HG03139 (cell line): ENCODE data around the gene ARHGEF12.

ENCODE experiments used
- ATAC-seq: cut with Tn5 transposase; IDR thresholded peaks from one replicate; pipeline ENCODE4 v1.9.1; 2021; ENCODE audit not compliant: unreplicated experiment

The ARHGEF12 gene

DNA sequence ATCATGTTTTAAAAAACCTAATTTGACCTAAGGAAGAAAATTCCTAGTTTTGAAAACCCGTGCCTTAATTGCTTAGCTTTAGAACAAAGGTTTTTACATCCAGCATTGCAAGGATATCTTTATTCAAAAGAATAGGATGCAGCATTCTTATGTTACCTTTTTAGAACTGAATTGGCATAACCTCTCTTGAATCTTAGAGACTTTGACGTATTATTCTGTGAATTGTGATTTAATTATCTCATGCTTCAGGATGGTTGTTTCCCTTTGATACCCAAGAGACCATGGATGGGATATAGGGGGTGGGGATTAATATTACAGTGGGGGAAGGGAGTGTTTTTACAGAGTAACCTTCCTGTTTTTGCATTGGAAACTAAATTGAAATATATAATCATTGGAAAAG, 49.4 kb downstream of the ARHGEF12 start:
- ATAC-seq, result no peak

DNA sequence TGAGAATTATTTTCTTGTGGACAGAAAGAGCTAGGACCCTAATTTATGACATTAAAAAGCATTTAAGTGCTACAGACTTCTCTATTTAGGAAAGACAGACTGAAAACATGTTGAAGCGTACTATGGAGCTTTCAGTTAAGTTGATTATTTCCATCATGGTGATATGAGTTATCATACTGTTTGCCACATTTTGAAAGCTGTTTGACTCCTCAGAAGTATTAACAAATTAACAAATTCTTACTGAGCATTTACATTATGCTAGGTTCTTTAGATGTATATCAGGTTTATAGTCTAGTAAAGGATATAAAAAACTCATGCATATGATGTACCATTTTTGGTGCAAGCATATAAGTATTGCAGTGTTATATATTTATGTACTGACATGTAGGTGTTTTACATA, 50.1 kb downstream of the ARHGEF12 start:
- ATAC-seq, result no peak

DNA sequence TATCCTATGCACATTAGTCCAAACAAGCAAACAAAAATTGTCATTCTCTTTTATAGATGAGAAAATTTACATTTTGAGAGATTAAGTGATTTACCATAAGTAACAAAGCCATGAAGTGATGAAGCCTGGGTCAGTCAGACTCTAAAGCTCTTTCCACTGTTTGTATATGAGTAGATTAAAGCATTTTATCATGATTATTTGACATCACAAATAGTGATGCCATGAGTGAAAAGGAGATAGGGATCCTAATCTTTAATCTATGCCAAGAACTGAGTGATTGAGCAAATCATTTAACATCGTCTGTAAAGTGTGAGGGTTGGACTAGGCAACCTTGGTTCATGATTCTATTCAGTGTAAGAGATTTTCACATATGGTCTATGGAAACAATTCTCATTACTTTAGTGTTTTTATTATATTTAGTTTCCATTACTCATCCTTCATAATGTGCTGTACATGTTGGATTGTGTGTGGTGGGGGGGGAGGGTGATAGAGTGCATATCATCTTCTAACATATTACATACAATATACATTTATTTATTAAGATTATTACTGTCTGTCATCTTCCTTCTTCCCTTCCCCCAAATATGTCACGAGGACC, 50.7 kb downstream of the ARHGEF12 start:
- no peak for ATAC-seq

DNA sequence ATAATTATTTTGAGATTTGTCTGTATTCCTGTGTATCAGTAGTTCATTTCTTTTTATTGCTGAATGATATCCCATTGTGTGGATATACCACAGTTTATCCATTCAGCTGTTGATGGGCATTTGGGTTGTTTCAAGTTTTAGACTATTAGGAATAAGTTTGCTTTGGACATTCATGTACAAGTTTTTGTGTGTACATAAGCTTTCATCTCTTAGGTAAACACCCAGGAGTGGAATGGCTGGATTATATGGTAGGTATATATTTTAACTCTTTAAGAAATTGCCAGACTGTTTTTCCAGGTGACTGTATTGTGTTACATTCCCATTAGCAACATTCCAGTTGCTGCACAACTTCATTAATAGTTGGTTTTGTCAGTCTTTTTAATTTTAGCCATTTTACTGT, 52.0 kb downstream of the ARHGEF12 start:
- no peak for ATAC-seq

DNA sequence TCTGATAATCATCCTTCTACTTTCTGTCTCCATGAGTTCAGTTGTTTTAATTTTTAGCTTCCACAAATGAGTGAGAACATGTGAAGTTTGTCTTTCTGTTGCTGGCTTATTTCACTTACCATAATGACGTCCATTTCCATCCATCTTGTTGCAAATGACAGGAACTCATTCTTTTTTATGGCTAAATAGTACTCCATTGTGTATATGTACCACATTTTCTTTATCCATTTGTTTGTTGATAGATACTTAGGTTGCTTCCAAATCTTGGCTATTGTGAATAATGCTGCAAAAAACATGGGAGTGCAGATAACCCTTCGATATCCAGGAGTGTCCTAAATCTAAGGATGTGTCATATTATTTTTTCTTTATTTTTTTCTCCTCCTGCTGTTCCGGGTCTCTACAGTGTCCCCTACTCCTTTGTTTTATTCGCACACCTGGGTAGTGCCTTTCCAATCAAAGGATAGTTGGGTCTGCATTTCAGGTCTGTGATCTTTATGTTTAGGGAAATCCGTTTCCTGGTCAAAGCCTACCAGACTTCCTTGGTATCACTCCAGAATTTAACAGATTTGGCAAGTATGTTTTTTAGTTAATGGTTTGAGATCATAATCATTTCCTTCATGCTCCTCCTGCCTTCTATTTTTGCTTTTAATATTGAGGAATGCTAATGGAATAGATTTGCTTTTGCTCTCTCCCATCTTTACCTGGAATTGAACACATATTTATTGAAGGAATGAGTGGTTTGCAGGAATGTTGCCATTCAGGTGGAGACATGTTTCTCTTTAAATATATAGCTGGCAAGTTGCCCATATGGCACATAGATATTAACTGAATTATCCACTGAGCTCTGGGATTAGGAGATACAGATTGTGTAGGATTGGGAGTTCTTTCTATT, 53.7 kb downstream of the ARHGEF12 start:
- ATAC-seq, result no peak

DNA sequence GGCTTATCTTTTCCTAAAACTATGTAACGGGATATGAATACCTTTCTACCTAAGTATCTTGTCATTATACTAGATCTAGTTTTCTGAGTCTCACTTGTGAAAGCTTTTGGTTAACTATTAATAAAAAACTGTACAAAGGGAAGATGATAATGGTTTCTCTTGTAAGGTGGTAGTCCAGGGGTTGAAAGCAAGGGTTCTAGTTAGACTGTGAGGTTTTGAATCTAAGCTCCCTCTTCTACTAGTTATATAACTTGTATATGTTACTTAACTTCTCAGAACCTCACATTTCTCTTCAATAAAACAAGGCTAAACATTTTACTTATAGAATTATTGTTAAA, 54.3 kb downstream of the ARHGEF12 start:
- ATAC-seq, result no peak

DNA sequence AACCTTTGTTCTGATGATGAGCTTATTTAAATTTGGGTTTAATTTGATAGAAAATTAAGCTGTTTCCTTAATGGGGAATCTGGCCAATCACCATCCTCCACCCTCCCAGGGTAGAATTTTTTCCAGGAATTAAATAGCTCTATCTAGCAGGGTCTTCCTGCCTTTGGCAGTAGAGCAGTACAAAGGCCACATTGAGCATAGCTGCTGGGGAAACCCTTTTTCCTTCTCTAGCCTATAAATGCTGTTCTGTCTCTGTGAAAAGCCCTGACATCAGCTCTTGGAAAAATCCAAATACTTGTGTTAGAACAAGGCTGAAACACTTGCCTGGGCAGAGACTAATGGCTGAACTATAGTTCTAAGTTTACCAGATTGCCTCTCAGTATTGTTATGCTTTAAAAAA, 55.1 kb downstream of the ARHGEF12 start:
- ATAC-seq, result no peak

DNA sequence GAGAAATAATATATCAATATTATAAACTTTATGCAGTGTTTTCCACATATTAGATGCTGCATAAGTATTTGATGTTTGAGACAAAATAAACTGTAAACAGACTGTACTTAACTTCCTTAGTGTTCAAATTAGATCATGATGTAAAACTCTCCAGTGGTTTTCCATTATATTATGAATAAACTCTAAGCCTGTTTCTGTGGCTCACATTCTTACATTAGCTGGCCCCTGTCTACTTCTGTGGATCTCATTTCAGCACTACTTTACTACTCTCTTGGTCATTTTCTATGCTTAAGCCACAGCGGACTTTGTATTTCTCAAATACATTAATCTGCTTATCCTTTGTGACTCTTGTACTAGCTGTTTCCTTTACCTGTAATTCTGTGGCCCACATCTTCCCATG, 55.6 kb downstream of the ARHGEF12 start:
- no peak for ATAC-seq

DNA sequence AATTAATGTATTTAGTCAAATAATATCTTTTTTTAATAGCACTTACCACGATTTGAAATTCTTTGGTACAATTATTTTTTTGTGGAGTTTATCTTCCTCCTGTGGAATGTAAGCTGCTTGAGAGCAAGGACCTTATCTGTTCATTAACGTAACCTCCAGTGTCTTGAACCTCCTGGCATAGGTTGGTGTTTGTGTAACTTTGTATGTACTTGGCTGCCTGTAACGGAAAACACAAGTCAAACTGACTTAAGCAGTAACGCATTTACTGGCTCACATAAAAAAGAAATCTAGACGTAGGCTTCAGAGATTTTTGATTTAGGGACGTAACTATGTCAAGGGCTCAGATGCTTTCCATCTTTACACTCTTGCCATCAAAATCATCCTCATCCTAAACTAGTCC, 56.1 kb downstream of the ARHGEF12 start:
- ATAC-seq, result no peak

DNA sequence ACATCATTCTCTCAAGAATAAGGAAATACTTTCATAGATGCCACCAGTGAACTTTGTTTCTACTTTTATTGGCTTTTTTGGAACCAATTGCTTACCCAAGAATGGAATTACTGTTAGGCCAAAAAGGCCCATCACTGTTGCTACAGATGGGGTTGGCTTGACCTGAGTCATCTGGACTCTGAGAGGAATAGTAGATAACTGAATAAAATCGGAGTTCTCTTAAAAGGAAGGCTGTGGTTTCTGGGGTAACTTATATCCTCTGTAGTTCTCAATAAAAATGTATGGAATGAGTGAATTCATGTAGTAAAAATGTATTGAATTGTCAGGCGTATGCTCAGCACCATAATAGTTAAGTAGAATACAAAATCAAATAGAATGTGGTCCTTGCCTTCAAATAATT, 56.6 kb downstream of the ARHGEF12 start:
- no peak for ATAC-seq

DNA sequence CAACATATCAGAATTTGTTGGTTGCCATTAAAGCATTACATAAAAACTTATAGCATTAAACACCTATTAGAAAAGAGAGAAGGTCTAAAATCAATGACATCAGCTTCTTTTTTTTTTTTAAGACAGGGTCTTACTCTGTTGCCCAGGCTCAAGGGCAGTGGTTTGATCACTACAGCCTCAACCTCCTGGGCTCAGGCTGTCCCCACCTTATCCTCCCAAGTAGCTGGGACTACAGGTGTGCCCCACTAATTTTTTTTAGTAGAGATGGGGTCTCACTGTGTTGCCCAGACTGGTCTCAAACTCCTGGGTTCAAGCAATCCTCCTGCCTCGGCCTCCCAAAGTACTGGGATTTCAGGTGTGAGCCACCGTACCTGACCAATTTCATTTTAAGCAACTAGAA, 57.9 kb downstream of the ARHGEF12 start:
- no peak for ATAC-seq

DNA sequence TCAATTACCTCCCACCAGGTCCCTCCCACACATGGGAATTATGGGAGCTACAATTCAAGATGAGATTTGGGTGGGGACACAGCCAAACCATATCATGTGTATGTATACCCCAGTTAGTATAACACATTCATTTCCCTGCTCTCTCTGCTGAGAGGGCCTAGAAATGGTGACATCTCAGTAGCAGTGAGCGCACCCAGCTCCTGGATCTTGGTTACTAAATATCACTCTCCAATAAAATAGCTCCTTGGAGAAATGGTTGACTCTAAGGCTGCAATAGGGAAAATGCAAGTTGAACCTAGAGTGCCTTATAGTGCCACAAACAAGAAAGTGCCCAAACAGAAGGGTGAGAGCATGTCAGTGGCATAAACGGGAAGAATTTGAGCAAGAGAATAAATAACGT, 59.6 kb downstream of the ARHGEF12 start:
- ATAC-seq, result no peak

DNA sequence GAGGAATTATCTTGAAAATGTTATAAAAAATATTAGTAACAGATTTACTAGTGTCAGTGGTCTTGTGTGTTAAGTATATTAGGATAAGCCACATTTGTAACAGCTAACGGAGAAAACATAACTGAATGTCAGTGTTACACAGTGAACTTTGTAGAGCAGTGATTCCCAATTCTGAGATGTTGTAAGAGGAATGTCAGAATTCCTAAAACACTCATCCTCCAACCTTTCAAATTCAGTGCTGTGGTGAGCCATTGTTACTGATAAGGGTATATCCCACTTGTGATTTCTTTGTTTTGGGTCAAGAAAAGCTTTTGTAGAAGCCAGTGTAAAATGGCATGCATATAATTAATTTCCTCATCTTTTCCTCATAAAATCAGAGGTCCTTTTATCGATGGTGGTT, 61.9 kb downstream of the ARHGEF12 start:
- ATAC-seq, result no peak

DNA sequence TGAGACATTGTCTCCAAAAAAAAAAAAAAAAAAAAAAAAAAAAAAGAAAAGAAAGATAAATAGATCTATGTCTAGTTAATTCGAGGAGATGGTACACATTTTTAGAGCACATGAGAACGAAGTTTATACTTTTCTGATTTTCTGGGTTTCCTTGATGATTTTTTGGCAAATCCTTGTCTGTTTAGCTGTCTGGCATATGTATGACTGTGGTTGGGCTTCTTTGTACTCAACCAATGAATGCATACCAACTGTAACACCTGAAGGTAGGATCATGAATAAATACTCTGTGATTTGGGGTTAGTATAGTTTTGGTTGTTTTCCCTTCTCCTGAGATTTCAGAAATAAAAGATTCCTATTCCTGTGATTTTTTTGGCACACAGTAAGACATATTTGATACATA, 63.1 kb downstream of the ARHGEF12 start:
- ATAC-seq, result no peak

DNA sequence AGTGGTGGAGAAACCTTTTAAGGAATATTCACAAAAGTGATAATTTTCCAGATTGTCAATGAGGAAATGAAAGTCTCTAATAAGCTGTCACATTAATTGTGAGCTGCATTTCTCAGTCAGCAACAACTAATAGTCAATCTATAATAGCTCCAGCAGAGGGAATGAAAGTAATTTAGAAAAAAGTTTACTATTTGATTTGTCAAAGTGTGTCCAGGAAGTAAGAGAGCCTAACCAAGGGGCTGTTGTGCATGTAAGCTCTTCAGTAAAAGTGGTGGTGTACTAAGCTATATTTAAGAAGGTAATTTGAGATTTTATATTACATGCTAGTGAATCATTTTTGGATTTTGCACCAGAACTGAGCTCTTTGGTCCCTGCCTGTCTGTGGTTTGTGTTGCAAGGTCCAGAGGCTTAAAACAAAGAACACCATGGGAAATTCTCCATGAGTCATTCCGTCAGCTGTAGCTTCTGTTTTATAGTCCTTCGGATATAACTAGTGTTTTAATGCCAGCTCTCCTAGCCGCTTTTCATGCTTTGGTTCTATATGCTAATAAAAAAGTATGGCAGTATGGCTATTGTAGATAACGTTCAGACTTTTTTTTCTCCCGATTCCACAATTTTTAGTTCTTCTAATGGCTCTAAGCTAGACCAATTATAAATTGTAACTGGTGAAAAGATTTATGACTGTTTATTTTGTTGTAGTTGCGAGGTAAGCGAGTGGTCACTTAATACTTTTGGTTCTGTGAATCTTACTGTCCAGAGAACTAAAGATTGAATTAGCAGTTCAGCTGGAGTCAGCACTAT, 64.6 kb downstream of the ARHGEF12 start:
- ATAC-seq, result no peak

DNA sequence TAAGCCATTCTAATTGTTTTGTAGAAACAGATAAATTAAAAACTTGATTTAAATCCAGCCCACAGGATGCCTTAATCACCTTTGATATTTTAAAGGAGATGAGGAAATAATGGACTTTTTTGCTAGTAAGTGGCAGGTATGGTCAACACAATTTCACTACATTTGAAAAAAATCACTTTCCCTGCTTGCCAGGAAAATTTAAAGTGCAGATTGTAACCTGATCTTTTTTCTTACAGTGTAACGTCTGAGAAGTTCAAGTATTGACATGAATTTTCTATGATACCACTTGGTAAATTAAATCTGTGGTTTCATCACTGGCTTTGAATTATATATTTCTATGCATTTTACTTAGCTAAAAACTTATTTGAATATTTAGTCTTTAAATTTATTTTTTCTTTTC, 65.3 kb downstream of the ARHGEF12 start:
- no peak for ATAC-seq

DNA sequence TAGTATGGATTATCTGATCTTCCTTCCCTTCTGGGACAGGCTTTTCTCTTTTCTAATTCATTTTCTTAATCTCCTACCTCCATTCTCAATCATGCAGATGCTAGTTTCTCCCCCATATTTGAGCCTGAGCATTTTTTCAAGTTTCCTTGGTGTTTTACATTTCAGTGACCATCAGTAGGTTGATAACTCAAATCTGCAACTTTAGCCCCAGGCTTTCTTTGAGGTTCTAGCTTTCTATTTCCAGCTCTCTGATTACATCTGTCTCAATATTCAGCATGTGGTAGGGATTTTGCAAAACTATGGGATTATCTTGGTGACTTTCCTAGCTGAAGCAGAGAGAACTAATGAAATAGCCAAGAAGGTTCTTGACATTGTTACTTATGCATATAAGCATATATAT, 67.8 kb downstream of the ARHGEF12 start:
- ATAC-seq, result no peak

DNA sequence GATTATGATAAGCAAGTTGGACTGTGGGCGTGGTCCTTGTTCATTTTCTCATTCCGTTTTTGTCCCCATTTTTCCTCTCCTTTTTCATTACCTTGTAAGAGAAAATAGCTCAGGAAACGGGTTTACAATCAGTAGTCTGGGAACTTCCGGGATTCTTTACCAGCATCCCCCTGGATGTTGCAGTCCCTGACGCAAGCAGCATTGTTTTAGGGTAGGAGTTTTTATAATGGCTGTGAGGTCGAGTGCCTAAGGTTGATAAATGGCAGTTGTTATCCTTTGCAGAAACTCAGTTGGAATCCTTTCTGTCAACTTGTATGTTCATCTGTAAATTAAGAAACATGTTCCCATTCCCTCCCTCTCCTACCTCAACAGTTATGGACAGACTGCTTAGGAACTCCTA, 68.3 kb downstream of the ARHGEF12 start:
- no peak for ATAC-seq

DNA sequence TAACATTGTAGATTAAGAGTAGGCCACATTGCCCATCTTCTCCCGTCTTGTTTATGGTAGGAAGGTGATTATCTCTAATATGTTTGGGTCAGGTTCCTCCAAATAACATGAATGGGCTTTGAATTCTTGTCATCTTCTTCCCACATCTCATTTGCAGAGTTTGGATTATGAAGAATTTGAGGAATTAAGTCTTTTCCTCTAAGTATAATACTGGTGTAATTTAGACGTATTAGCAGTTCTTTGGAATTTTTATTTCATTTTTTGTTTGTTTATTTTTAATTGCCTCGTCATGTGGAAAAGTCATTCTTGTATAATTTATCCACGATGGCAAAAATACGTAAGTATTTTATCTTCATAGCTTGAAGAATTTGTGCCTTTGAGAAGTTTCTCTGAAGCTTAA, 73.4 kb downstream of the ARHGEF12 start:
- ATAC-seq, result no peak

DNA sequence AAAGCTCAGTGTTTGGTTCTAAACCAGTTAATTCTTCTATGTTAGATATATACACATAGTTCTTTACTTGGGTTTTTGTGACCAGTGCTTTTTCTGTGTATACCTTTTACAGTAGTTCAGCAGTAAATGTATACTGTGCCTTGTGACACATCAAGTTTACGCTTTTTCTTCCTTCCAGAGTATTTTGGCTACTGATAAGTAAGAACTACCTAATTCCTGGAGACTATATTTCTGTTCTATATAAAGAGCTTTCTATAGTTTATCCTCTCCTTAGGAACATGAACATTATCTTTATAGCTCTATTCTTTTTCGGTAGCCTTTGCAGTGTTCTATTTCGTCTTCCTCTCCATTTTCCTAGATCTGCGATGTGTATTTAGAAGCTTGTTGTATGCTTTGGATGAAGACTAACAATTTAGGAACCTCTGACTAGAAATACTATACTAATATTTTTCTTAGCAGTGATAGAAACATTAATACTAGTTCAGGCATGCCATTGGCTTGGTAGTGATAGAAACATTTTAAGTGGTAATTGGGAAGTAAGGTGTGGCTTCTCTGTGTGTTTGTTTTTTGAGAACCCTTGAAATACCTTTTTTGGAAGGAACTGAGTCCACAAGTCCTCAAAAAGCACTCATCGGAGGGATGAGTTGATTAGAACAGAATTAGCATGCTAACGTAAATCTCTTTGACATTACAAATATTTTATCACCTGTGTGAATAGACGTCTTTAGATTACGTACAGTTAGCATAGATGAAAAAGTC, 74.6 kb downstream of the ARHGEF12 start:
- no peak for ATAC-seq

DNA sequence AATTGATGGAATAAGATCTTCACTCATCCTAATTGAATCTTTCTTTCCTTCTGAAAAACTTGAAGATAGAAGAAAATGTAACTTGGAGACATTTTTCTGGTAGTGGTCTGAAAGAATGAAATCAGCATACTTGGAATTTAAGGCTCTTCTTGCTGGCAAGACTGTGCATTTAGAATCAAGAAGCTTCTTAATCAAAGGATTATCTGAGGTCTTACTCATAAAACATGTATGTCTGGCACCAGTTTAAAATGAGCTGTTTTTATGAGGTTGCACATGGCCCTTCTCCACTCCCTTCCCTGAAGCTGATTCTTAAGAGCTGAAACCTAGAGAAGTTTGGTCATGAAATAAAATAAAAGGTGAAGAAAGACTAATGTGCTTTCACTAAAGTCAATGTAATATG, 77.3 kb downstream of the ARHGEF12 start:
- ATAC-seq, result no peak
